K562 (cell line): ENCODE data around the gene ATAD3C. TPM values are rescaled to one million over a fixed set of nuclear protein-coding genes. Genes with fewer than 3 reads are reported as not detected.

Experiments
- CXXC5 ChIP-seq: fragments of 250-450 bp; sonication (Bioruptor Pico); IDR thresholded peaks from 2 replicates; pipeline ENCODE4 v1.8.0; 2022; ENCODE audit warnings: inconsistent platforms, mild to moderate bottlenecking, moderate library complexity
- MCM3 ChIP-seq: fragments of 450-650 bp; IDR thresholded peaks from 2 replicates; pipeline ENCODE4 v1.6.1; 2016
- PHF8 ChIP-seq: fragments of 200-600 bp; sonication (generic); IDR thresholded peaks from 2 replicates; pipeline ENCODE4 v1.6.1; 2012; ENCODE audit warnings: mixed run types, mild to moderate bottlenecking, inconsistent platforms, low read length, moderate library complexity, borderline replicate concordance
- POLR2G ChIP-seq: fragments of 200-400 bp; formaldehyde crosslinking; IDR thresholded peaks from 2 replicates; pipeline ENCODE4 v1.6.1; 2017; ENCODE audit warnings: low read depth, mild to moderate bottlenecking, antibody characterized with exemption, low read length, moderate library complexity
- PRPF4 ChIP-seq: fragments of 200-400 bp; formaldehyde crosslinking; IDR thresholded peaks from one replicate; pipeline ENCODE4 v1.6.1; 2017; ENCODE audit warnings: low read length, low read depth, mild to moderate bottlenecking; ENCODE audit not compliant: insufficient read depth, poor library complexity, severe bottlenecking
- PTBP1 ChIP-seq: fragments of 200-400 bp; formaldehyde crosslinking; IDR thresholded peaks from 2 replicates; pipeline ENCODE4 v1.6.1; 2017; ENCODE audit warnings: low read depth, low read length
- PTTG1 ChIP-seq: fragments of 450-650 bp; IDR thresholded peaks from 2 replicates; pipeline ENCODE4 v1.6.1; 2016; ENCODE audit warnings: low read depth, mild to moderate bottlenecking, missing genetic modification characterization, missing compliant biosample characterization
- RUNX1 ChIP-seq: sonication (generic); IDR thresholded peaks from 2 replicates; pipeline ENCODE4 v1.6.1; 2016; ENCODE audit warnings: antibody characterized with exemption, low read depth
- SMAD2 ChIP-seq: fragments of 150-350 bp; IDR thresholded peaks from 2 replicates; pipeline ENCODE4 v1.6.1; 2014; ENCODE audit warnings: low read depth, mild to moderate bottlenecking, low read length
- SMAD4 ChIP-seq: fragments of 250-450 bp; sonication (Bioruptor Pico); conservative IDR thresholded peaks from 2 replicates; pipeline ENCODE4 v1.8.0; 2021; ENCODE audit warnings: inconsistent platforms, mild to moderate bottlenecking, moderate library complexity
- SRSF3 ChIP-seq: fragments of 200-400 bp; formaldehyde crosslinking; IDR thresholded peaks from 2 replicates; pipeline ENCODE4 v1.6.1; 2016; ENCODE audit warnings: mild to moderate bottlenecking, low read length, moderate library complexity; ENCODE audit not compliant: insufficient read depth
- TEAD2 ChIP-seq: fragments of 450-650 bp; IDR thresholded peaks from 2 replicates; pipeline ENCODE4 v1.6.1; 2016; ENCODE audit warnings: missing genetic modification characterization, control low read depth, missing compliant biosample characterization
- TOE1 ChIP-seq, 2 experiments: fragments of 450-650 bp in 1 of 2; sonication (generic) in 1 of 2; formaldehyde crosslinking in 1 of 2; IDR thresholded peaks; 2 replicates each; pipeline versions ENCODE4 v1.7.1 to v1.8.0; 2016 to 2022; ENCODE audit warnings: borderline replicate concordance in 2 of 2, mild to moderate bottlenecking in 2 of 2, antibody characterized with exemption in 1 of 2, inconsistent platforms in 1 of 2, low read depth in 1 of 2, missing genetic modification reagents in 1 of 2, moderate library complexity in 1 of 2
- USF1 ChIP-seq: sonication (generic); formaldehyde crosslinking; IDR thresholded peaks from 2 replicates; pipeline ENCODE4 v1.9.0; 2022; ENCODE audit warnings: mild to moderate bottlenecking, missing genetic modification reagents
- ZBTB7A ChIP-seq: IDR thresholded peaks from 2 replicates; pipeline ENCODE4 v1.6.1; 2011; ENCODE audit warnings: low read depth, mild to moderate bottlenecking, low read length, moderate library complexity, borderline replicate concordance; ENCODE audit not compliant: control insufficient read depth
- ZMIZ1 ChIP-seq, 2 experiments: fragments of 150-350 bp in 1 of 2; IDR thresholded peaks; 2 replicates each; pipeline ENCODE4 v1.6.1; 2012 to 2016; ENCODE audit warnings: low read depth in 2 of 2, low read length in 2 of 2, mild to moderate bottlenecking in 1 of 2, moderate library complexity in 1 of 2
- ZNF384 ChIP-seq: IDR thresholded peaks from 2 replicates; pipeline ENCODE4 v1.6.1; 2012; ENCODE audit warnings: low read depth, low read length, improper control_type of control experiment
- ZNF584 ChIP-seq: fragments of 200-800 bp; sonication (Bioruptor generic); IDR thresholded peaks from 2 replicates; pipeline ENCODE4 v1.6.1; 2016; ENCODE audit warnings: low read depth, mild to moderate bottlenecking, missing genetic modification characterization, missing compliant biosample characterization
- polyA plus RNA-seq, 8 experiments: library from polyadenylated mRNA; depleted of rRNA in 4 of 8; stranded (reverse) in 5 of 8; unstranded in 3 of 8; fragments of >200 nt; fragmentation: Nextera tagmentation in 2 of 8; fragmentation: Illumina TruSeq in 1 of 8; extraction: Ambion mirVana in 2 of 8; extraction: Trizol in 1 of 8; gene quantifications; 2 replicates each; pipeline versions ENCODE4 v1.2.1 to v1.2.3, GENCODE V29; 2011 to 2014; ENCODE audit warnings: inconsistent platforms in 1 of 8, missing spikeins in 1 of 8
- total RNA-seq, 7 experiments: library from RNA; depleted of rRNA in 6 of 7; stranded (reverse); fragments of >200 nt in 6 of 7; fragmentation: Illumina TruSeq in 2 of 7; extraction: Trizol in 2 of 7; gene quantifications; 2 replicates each; pipeline versions ENCODE4 v1.2.1 to v1.2.3, GENCODE V29; 2011 to 2021; ENCODE audit warnings: low replicate concordance in 1 of 7
- TF ChIP-seq, protein P1 (sequence below): fragments of 450-650 bp; formaldehyde crosslinking; IDR thresholded peaks from 2 replicates; pipeline ENCODE4 v1.4.0; 2020; ENCODE audit warnings: mild to moderate bottlenecking, moderate library complexity

ATAD3C gene
- total and polyA plus RNA-seq, 9 of the 15 experiments (the other 6 are each of a cell fraction or from before 2014, with no cell fraction given): 0.03 to 0.18 TPM; not detected in 7

- TF ChIP-seq SRSF3 (no peak), USF1 (CRISPR knock-in tag) (no peak), PTBP1 (no peak), TEAD2 (tag) (no peak), TOE1 (IDR thresholded peaks at IDR 0.05; ENCODE audit: borderline replicate concordance) (no peak), TOE1 (CRISPR knock-in tag; IDR thresholded peaks at IDR 0.05; ENCODE audit: borderline replicate concordance, low read depth) (no peak), RUNX1 (no peak), MCM3 (no peak), ZMIZ1 (IDR thresholded peaks at IDR 0.05; ENCODE audit: low read depth in 2 of 2, low read length in 2 of 2) (no peak), SMAD4 (no peak), PHF8 (peak; percentile 17; the same call in 1 of the 2 replicates), CXXC5 (0 out of 2 replicates have a peak, but pooled peaks have one; percentile 10), POLR2G (peak; percentile 12; the same call in 1 of the 2 replicates), SMAD2 (no peak), PRPF4 (no peak), PTTG1 (no peak), ZNF384 (no peak), ZBTB7A (peak; percentile 86), ZNF584 (CRISPR knock-in tag) (no peak)
- TF ChIP-seq, protein P1, sequence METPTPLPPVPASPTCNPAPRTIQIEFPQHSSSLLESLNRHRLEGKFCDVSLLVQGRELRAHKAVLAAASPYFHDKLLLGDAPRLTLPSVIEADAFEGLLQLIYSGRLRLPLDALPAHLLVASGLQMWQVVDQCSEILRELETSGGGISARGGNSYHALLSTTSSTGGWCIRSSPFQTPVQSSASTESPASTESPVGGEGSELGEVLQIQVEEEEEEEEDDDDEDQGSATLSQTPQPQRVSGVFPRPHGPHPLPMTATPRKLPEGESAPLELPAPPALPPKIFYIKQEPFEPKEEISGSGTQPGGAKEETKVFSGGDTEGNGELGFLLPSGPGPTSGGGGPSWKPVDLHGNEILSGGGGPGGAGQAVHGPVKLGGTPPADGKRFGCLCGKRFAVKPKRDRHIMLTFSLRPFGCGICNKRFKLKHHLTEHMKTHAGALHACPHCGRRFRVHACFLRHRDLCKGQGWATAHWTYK: no peak
Measured at GRCh38 chr1:1427106-1427819, 22.2 kb upstream of the ATAD3C start (continued).
